Sigmoid colon (tissue), 7 donors: Measurements from ENCODE around the gene SLC35A2. TPM values are rescaled to one million over a fixed set of nuclear protein-coding genes. Genes with fewer than 3 reads are reported as not detected.

ENCODE experiments used
- DNase-seq: peaks from one replicate; pipeline ENCODE4 v3.0.0-alpha.2; 2019
- H3K27ac ChIP-seq, 4 donors: fragments of 200-600 bp; sonication (generic); one replicate each; pipeline ENCODE4 v1.5.1; 2016 to 2019; ENCODE audit warnings: mild to moderate bottlenecking in 1 of 4
- H3K27me3 ChIP-seq, 3 donors: fragments of 200-600 bp; sonication (generic); one replicate each; pipeline ENCODE4 v1.5.1; 2019; ENCODE audit warnings: mild to moderate bottlenecking in 1 of 3
- H3K36me3 ChIP-seq, 4 donors: fragments of 200-600 bp; sonication (generic); one replicate each; pipeline ENCODE4 v1.5.1; 2016 to 2019
- H3K4me1 ChIP-seq, 4 donors: fragments of 200-600 bp; sonication (generic); one replicate each; pipeline ENCODE4 v1.5.1; 2017 to 2019
- H3K4me3 ChIP-seq, 4 donors: fragments of 200-600 bp; sonication (generic); one replicate each; pipeline ENCODE4 v1.5.1; 2017 to 2019; ENCODE audit warnings: mild to moderate bottlenecking in 2 of 4, moderate library complexity in 1 of 4
- H3K9me3 ChIP-seq, 4 donors: fragments of 200-600 bp in 3 of 4; sonication (generic) in 3 of 4; one replicate each; pipeline versions ENCODE4 v1.5.1 to v1.6.1; 2013 to 2019
- CTCF ChIP-seq, 4 experiments: fragments of 450-650 bp in 3 of 4; fragments of 200-600 bp in 1 of 4; IDR thresholded peaks; one replicate each; pipeline ENCODE4 v1.5.1; 2016 to 2019; ENCODE audit warnings: antibody characterized with exemption in 4 of 4, mild to moderate bottlenecking in 3 of 4, moderate library complexity in 2 of 4
- EP300 ChIP-seq, 4 donors: sonication (generic); formaldehyde crosslinking; IDR thresholded peaks; one replicate each; pipeline ENCODE4 v1.6.1; 2017; ENCODE audit warnings: antibody characterized with exemption in 4 of 4
- POLR2A ChIP-seq, 2 donors: fragments of 450-650 bp; IDR thresholded peaks; one replicate each; pipeline ENCODE4 v1.6.1; 2016; ENCODE audit warnings: antibody characterized with exemption in 2 of 2, mild to moderate bottlenecking in 2 of 2, moderate library complexity in 2 of 2
- POLR2AphosphoS5 ChIP-seq, 4 donors: sonication (generic); formaldehyde crosslinking; IDR thresholded peaks; one replicate each; pipeline ENCODE4 v1.6.1; 2017; ENCODE audit warnings: antibody characterized with exemption in 4 of 4
- WGBS, 2 donors: extraction: QIAGEN DNeasy Blood & Tissue Kit; methylation state at CpG; one replicate each; pipeline ENCODE4 v1.1.7; 2013; 5-methylcytosine and 5-hydroxymethylcytosine counted together
- intact Hi-C: fragments of 100-400 bp; cut with DNase I; formaldehyde crosslinking; loops from one replicate; pipeline ENCODE4 v1.15.1; 2023
- polyA plus RNA-seq, 3 donors: library from polyadenylated mRNA; stranded (reverse); fragments of 200-250 nt; gene quantifications; one replicate each; pipeline ENCODE4 v1.2.3, GENCODE V29; 2013
- total RNA-seq, 4 donors: library from RNA; depleted of rRNA; stranded (reverse); fragments of >200 nt; gene quantifications; one replicate each; pipeline ENCODE4 v1.1.0, GENCODE V29; 2016
- donor health status: healthy with polysubstance abuse.
- donor health status: Bipolar disorder and iron deficiency.
- donor health status: healthy.

Gene SLC35A2
- total and polyA plus RNA-seq, 7 donors, result 5.6 to 43.9 (median 6.4) TPM

GRCh38 chrX:48918301-48918642, 6.8 kb upstream of the SLC35A2 start:
- Histone ChIP-seq H3K27ac (peak overlapping the region; percentile 82 to 90 (median 86)), H3K36me3 (peaks cover 0 to 12% (median 3%) of the 10 kb centered on the region in 4 donors), H3K4me3 (peak overlapping the region; percentile 58 to 61 (median 60)), H3K9me3 (no peaks in the 10 kb centered on the region), H3K27me3 (no peaks in the 10 kb centered on the region), H3K4me1 (peaks cover 0 to 20% (median 8%) of the 10 kb centered on the region in 4 donors)
- TF ChIP-seq EP300 (IDR thresholded peaks at IDR 0.05), result no peak
- 3 to 4% methylated on average over 23 of the region's 23 CpGs for WGBS, 2 donors
- DNase-seq, result no peak
- intact Hi-C loops, result loop anchor here (5.0 kb wide), 2 partner anchors 124 to 321 kb away; partner anchors contain the start of genes TFE3 and WDR13

GRCh38 chrX:48917139-48918001, 5.9 kb upstream of the SLC35A2 start:
- WGBS, 2 donors, result 5 to 11% methylated on average over 27 of the region's 27 CpGs
- TF ChIP-seq CTCF (IDR thresholded peaks at IDR 0.05) (peak; percentile 82 to 88 (median 84)), POLR2A (IDR thresholded peaks at IDR 0.05) (no peak), POLR2AphosphoS5 (IDR thresholded peaks at IDR 0.05) (peak in 2 of 4 donors; percentile 9 to 46)
- H3K36me3 ChIP-seq, result peaks cover 0 to 4% (median 0%) of the 10 kb centered on the region in 4 donors
- H3K4me3 ChIP-seq, result peak overlapping the region in 2 of 4 donors; percentile 8 to 20
- H3K4me1 ChIP-seq, result peaks cover 0 to 20% (median 8%) of the 10 kb centered on the region in 4 donors
- intact Hi-C loops, result loop anchor here (5.0 kb wide), 2 partner anchors 125 to 320 kb away; partner anchors contain the start of genes TFE3 and WDR13
- peak overlapping the region; percentile 82 to 90 (median 86) for H3K27ac ChIP-seq
- no peaks in the 10 kb centered on the region for H3K27me3 ChIP-seq
- H3K9me3 ChIP-seq, result no peaks in the 10 kb centered on the region
- DNase-seq, result peak; percentile 95

- intact Hi-C loops, result loop anchor here (5.0 kb wide), 2 partner anchors 127 to 318 kb away; partner anchors contain the start of genes TFE3 and WDR13
- TF ChIP-seq EP300 (IDR thresholded peaks at IDR 0.05) (no peak), POLR2A (IDR thresholded peaks at IDR 0.05) (no peak), CTCF (IDR thresholded peaks at IDR 0.05) (no peak), POLR2AphosphoS5 (IDR thresholded peaks at IDR 0.05) (no peak)
Measured at GRCh38 chrX:48914593-48915493, 3.4 kb upstream of the SLC35A2 start.

GRCh38 chrX:48913605-48914366, 2.3 kb upstream of the SLC35A2 start:
- TF ChIP-seq POLR2A (IDR thresholded peaks at IDR 0.05) (no peak), POLR2AphosphoS5 (IDR thresholded peaks at IDR 0.05) (no peak), CTCF (IDR thresholded peaks at IDR 0.05) (no peak), EP300 (IDR thresholded peaks at IDR 0.05) (no peak)
- H3K27me3 ChIP-seq, result no peaks in the 10 kb centered on the region
- no peak overlapping the region for H3K4me3 ChIP-seq
- H3K27ac ChIP-seq, result no peak overlapping the region
- no peaks in the 10 kb centered on the region for H3K36me3 ChIP-seq
- 80 to 84% methylated on average over 5 of the region's 5 CpGs for WGBS, 2 donors
- intact Hi-C loops, result no loop called here
- H3K4me1 ChIP-seq, result peaks cover 0 to 22% (median 11%) of the 10 kb centered on the region in 4 donors
- no peak for DNase-seq
- H3K9me3 ChIP-seq, result no peaks in the 10 kb centered on the region

More at GRCh38 chrX:48914593-48915493, 3.4 kb upstream of the SLC35A2 start:
- no peak overlapping the region for H3K4me3 ChIP-seq
- no peak for DNase-seq
- no peaks in the 10 kb centered on the region for H3K36me3 ChIP-seq
- H3K4me1 ChIP-seq, result peaks cover 0 to 28% (median 14%) of the 10 kb centered on the region in 4 donors
- H3K27me3 ChIP-seq, result no peaks in the 10 kb centered on the region
- no peaks in the 10 kb centered on the region for H3K9me3 ChIP-seq
- WGBS, 2 donors, result 84 to 88% methylated on average over 13 of the region's 13 CpGs
- no peak overlapping the region for H3K27ac ChIP-seq
